ENCODE results near the gene HINFP.
"Not testable (repeated sequence)": the region's sequence is repeated elsewhere in the genome, so short reads cannot be mapped to it uniquely, and the experiment has no call there.

The HINFP gene

DNA sequence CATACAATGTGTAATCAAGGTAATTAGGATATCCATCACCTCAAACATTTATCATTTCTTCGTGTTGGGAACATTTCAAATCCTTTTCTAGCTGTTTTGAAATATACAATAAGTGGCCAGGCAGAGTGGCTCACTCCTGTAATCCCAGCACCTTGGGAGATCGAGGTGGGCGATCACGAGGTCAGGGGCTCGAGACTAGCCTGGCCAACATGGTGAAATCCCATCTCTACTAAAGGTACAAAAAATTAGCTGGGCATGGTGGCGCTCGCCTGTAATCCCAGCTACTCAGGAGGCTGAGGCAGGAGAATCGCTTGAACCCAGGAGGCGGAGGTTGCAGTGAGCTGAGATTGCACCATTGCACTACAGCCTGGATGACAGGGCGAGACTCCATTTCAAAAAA is 17.9 kb downstream of the HINFP start:
- H3K36me3 ChIP-seq (ENCODE audit: control insufficient read depth in 1 of 2, insufficient read depth in 2 of 2, low read depth in 1 of 2, low read length in 2 of 2): peaks cover 8 to 11% of the 10 kb centered on the region in 2 experiments
- H3K14ac ChIP-seq (ENCODE audit: low read length in 2 of 2); H3K4ac ChIP-seq (ENCODE audit: low read depth in 1 of 2, low read length in 2 of 2); H3K9me3 ChIP-seq (ENCODE audit: control insufficient read depth, low read length); H3K79me1 ChIP-seq (replicated peaks; ENCODE audit: low read length, poor library complexity, severe bottlenecking); H3K4me3 ChIP-seq (ENCODE audit: insufficient read depth in 1 of 2, low read depth in 1 of 2, low read length in 2 of 2); H2BK12ac ChIP-seq (ENCODE audit: low read length in 2 of 2); DNase-seq; H3K4me2 ChIP-seq (ENCODE audit: low read length, poor library complexity, severe bottlenecking); H2BK120ac ChIP-seq (ENCODE audit: low read depth, low read length); H2BK15ac ChIP-seq (ENCODE audit: low read depth, poor library complexity, severe bottlenecking); H4K91ac ChIP-seq (ENCODE audit: low read length); H2BK5ac ChIP-seq (ENCODE audit: low read depth, low read length, poor library complexity, severe bottlenecking); H4K8ac ChIP-seq (ENCODE audit: low read length); H3K4me1 ChIP-seq (ENCODE audit: control insufficient read depth, insufficient read depth, low read depth, low read length); H3K27ac ChIP-seq (ENCODE audit: low read length, poor library complexity, severe bottlenecking); H3K23ac ChIP-seq (ENCODE audit: low read length in 2 of 2); H3K9ac ChIP-seq (ENCODE audit: low read length); H2AK5ac ChIP-seq (ENCODE audit: low read length, severe bottlenecking); H3K27me3 ChIP-seq (ENCODE audit: control insufficient read depth in 1 of 2, insufficient read depth in 1 of 2, low read length in 2 of 2); H2AFZ ChIP-seq (ENCODE audit: low read depth, low read length); H3K18ac ChIP-seq (ENCODE audit: low read depth in 1 of 2, low read length in 2 of 2): not testable (repeated sequence)
- WGBS: 93% methylated on average over 7 of the region's 10 CpGs

DNA sequence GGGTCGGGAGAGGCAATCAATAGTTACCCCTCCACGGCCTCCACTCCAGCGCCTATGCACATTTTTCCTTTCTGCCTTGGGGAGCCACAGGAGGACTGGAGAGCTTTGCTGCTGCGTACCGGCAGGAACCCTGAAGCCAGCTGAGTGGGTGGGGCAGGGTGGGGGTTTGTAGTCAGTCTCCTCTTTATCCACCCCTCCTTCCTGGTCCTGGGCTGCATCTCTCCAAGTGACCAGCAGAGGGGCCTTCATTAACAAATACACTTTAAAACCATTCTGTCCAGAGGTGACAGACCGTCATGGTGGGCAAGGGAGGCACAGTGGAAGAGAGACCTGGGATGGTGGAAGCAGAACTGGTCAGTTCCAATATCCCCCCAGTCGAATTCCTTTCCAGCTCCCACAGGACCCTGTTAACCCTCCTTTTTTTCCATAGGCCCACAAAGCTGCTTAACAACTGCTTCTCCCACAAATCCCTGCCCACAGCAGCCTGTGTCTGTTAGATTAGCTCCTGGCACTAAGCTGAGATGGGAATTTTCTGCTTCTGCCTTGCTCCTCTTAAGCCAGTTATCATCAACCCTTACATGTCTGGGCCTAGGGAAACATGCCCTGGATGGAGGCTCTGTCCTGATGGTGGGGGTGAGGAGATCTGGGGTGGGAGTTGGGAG is 23.6 kb downstream of the HINFP start:
- no peaks in the 10 kb centered on the region for H3K9me3 ChIP-seq (ENCODE audit: control insufficient read depth, low read length)
- WGBS: 0% methylated on average over 4 of the region's 7 CpGs
- H2BK120ac ChIP-seq (ENCODE audit: low read depth, low read length): no peak overlapping the region
- H2AFZ ChIP-seq (ENCODE audit: low read depth, low read length): no peak overlapping the region
- H3K4ac ChIP-seq (ENCODE audit: low read depth in 1 of 2, low read length in 2 of 2): no peak overlapping the region
- H3K27ac ChIP-seq (ENCODE audit: low read length, poor library complexity, severe bottlenecking): no peak overlapping the region
- no peak overlapping the region for H2BK5ac ChIP-seq (ENCODE audit: low read depth, low read length, poor library complexity, severe bottlenecking)
- H3K14ac ChIP-seq (ENCODE audit: low read length in 2 of 2): no peak overlapping the region
- no peak overlapping the region for H2BK15ac ChIP-seq (ENCODE audit: low read depth, poor library complexity, severe bottlenecking)
- H3K36me3 ChIP-seq (ENCODE audit: control insufficient read depth in 1 of 2, insufficient read depth in 2 of 2, low read depth in 1 of 2, low read length in 2 of 2): no peaks in the 10 kb centered on the region
- H3K4me3 ChIP-seq (ENCODE audit: insufficient read depth in 1 of 2, low read depth in 1 of 2, low read length in 2 of 2): no peak overlapping the region
- no peak overlapping the region for H3K4me2 ChIP-seq (ENCODE audit: low read length, poor library complexity, severe bottlenecking)
- H3K18ac ChIP-seq (ENCODE audit: low read depth in 1 of 2, low read length in 2 of 2): no peak overlapping the region
- H3K9ac ChIP-seq (ENCODE audit: low read length): no peak overlapping the region
- H3K79me1 ChIP-seq (replicated peaks; ENCODE audit: low read length, poor library complexity, severe bottlenecking): no peaks in the 10 kb centered on the region
- H2BK12ac ChIP-seq (ENCODE audit: low read length in 2 of 2): no peak overlapping the region
- no peak overlapping the region for H2AK5ac ChIP-seq (ENCODE audit: low read length, severe bottlenecking)
- DNase-seq: peak; percentile 83
- H4K91ac ChIP-seq (ENCODE audit: low read length): no peak overlapping the region
- peak overlapping the region; percentile 15 for H4K8ac ChIP-seq (ENCODE audit: low read length)
- H3K27me3 ChIP-seq (ENCODE audit: control insufficient read depth in 1 of 2, insufficient read depth in 1 of 2, low read length in 2 of 2): peaks cover 31 to 36% of the 10 kb centered on the region in 2 experiments
- H3K4me1 ChIP-seq (ENCODE audit: control insufficient read depth, insufficient read depth, low read depth, low read length): peaks cover 19% of the 10 kb centered on the region
- peak overlapping the region in 1 of 2 experiments; percentile 77 for H3K23ac ChIP-seq (ENCODE audit: low read length in 2 of 2)

DNA sequence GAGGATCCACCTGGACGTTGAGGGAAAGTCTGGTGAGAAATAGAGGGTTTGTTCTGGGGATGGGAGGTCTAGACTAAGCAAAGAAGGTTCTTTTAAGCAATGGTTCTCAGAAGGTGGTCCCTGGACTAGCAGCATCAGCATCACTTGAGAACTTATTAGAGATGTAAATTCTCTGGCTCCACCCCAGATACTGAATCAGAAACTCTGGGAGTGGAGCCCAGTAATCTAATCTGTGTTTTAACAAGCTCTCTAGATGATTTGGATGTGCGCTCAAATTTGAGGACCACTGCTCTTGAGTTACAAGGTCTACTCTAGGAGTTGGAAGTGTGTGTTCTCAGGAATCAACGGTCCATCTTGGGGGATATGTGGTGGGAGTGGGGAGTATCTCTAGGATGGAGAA is 24.2 kb downstream of the HINFP start:
- Histone ChIP-seq H3K27me3 (ENCODE audit: control insufficient read depth in 1 of 2, insufficient read depth in 1 of 2, low read length in 2 of 2) (peaks cover 37 to 42% of the 10 kb centered on the region in 2 experiments), H3K27ac (ENCODE audit: low read length, poor library complexity, severe bottlenecking) (no peak overlapping the region), H3K18ac (ENCODE audit: low read depth in 1 of 2, low read length in 2 of 2) (no peak overlapping the region), H4K91ac (ENCODE audit: low read length) (no peak overlapping the region), H3K9ac (ENCODE audit: low read length) (no peak overlapping the region), H3K4ac (ENCODE audit: low read depth in 1 of 2, low read length in 2 of 2) (no peak overlapping the region), H2AK5ac (ENCODE audit: low read length, severe bottlenecking) (no peak overlapping the region), H3K14ac (ENCODE audit: low read length in 2 of 2) (no peak overlapping the region), H2BK12ac (ENCODE audit: low read length in 2 of 2) (no peak overlapping the region), H2BK15ac (ENCODE audit: low read depth, poor library complexity, severe bottlenecking) (no peak overlapping the region), H3K79me1 (replicated peaks; ENCODE audit: low read length, poor library complexity, severe bottlenecking) (no peaks in the 10 kb centered on the region), H3K4me1 (ENCODE audit: control insufficient read depth, insufficient read depth, low read depth, low read length) (peaks cover 19% of the 10 kb centered on the region), H2BK120ac (ENCODE audit: low read depth, low read length) (no peak overlapping the region), H4K8ac (ENCODE audit: low read length) (no peak overlapping the region), H2AFZ (ENCODE audit: low read depth, low read length) (no peak overlapping the region), H3K23ac (ENCODE audit: low read length in 2 of 2) (no peak overlapping the region), H3K4me3 (ENCODE audit: insufficient read depth in 1 of 2, low read depth in 1 of 2, low read length in 2 of 2) (no peak overlapping the region), H3K36me3 (ENCODE audit: control insufficient read depth in 1 of 2, insufficient read depth in 2 of 2, low read depth in 1 of 2, low read length in 2 of 2) (no peaks in the 10 kb centered on the region), H3K9me3 (ENCODE audit: control insufficient read depth, low read length) (no peaks in the 10 kb centered on the region), H2BK5ac (ENCODE audit: low read depth, low read length, poor library complexity, severe bottlenecking) (no peak overlapping the region), H3K4me2 (ENCODE audit: low read length, poor library complexity, severe bottlenecking) (no peak overlapping the region)
- 52% methylated on average over 3 of the region's 3 CpGs for WGBS
- no peak for DNase-seq

- peaks cover 19% of the 10 kb centered on the region for H3K4me1 ChIP-seq (ENCODE audit: control insufficient read depth, insufficient read depth, low read depth, low read length)
- no peak overlapping the region for H2BK12ac ChIP-seq (ENCODE audit: low read length in 2 of 2)
- WGBS: 53% methylated on average over 5 of the region's 6 CpGs
- no peak overlapping the region for H3K4me2 ChIP-seq (ENCODE audit: low read length, poor library complexity, severe bottlenecking)
- H2AFZ ChIP-seq (ENCODE audit: low read depth, low read length): no peak overlapping the region
- no peak overlapping the region for H3K4me3 ChIP-seq (ENCODE audit: insufficient read depth in 1 of 2, low read depth in 1 of 2, low read length in 2 of 2)
- H3K79me1 ChIP-seq (replicated peaks; ENCODE audit: low read length, poor library complexity, severe bottlenecking): no peaks in the 10 kb centered on the region
- no peak overlapping the region for H3K4ac ChIP-seq (ENCODE audit: low read depth in 1 of 2, low read length in 2 of 2)
- no peak overlapping the region for H2BK5ac ChIP-seq (ENCODE audit: low read depth, low read length, poor library complexity, severe bottlenecking)
- H2BK15ac ChIP-seq (ENCODE audit: low read depth, poor library complexity, severe bottlenecking): no peak overlapping the region
- H3K27me3 ChIP-seq (ENCODE audit: control insufficient read depth in 1 of 2, insufficient read depth in 1 of 2, low read length in 2 of 2): peaks cover 45 to 64% of the 10 kb centered on the region in 2 experiments
- no peak overlapping the region for H3K23ac ChIP-seq (ENCODE audit: low read length in 2 of 2)
- H3K9me3 ChIP-seq (ENCODE audit: control insufficient read depth, low read length): no peaks in the 10 kb centered on the region
- no peak overlapping the region for H2BK120ac ChIP-seq (ENCODE audit: low read depth, low read length)
- no peak overlapping the region for H4K91ac ChIP-seq (ENCODE audit: low read length)
- H4K8ac ChIP-seq (ENCODE audit: low read length): no peak overlapping the region
- DNase-seq: no peak
- H3K14ac ChIP-seq (ENCODE audit: low read length in 2 of 2): no peak overlapping the region
- no peak overlapping the region for H2AK5ac ChIP-seq (ENCODE audit: low read length, severe bottlenecking)
- no peaks in the 10 kb centered on the region for H3K36me3 ChIP-seq (ENCODE audit: control insufficient read depth in 1 of 2, insufficient read depth in 2 of 2, low read depth in 1 of 2, low read length in 2 of 2)
- no peak overlapping the region for H3K9ac ChIP-seq (ENCODE audit: low read length)
- H3K18ac ChIP-seq (ENCODE audit: low read depth in 1 of 2, low read length in 2 of 2): no peak overlapping the region
- H3K27ac ChIP-seq (ENCODE audit: low read length, poor library complexity, severe bottlenecking): no peak overlapping the region
Observed at GRCh38 chr11:119147604-119148333, 26.4 kb downstream of the HINFP start.

All from mesenchymal stem cell (in vitro differentiated cells and primary cell).